Activated CD4-positive, alpha-beta T cell treated with anti-CD3 and anti-CD28 coated beads for 36 hours (primary cell): Measurements from ENCODE around the gene IL36B. TPM values are rescaled to one million over a fixed set of nuclear protein-coding genes. Genes with fewer than 3 reads are reported as not detected.

ENCODE experiments used
- ATAC-seq: fragments of 200-7000 bp; cut with Tn5 transposase; one replicate; pipeline ENCODE4 v1.10.0; 2021; ENCODE audit warnings: mild to moderate bottlenecking, moderate library complexity
- CTCF ChIA-PET: fragments of 350-600 bp; sonication (Branson Sonifier 250); formaldehyde crosslinking; loops from one replicate; lab custom pipeline; 2021; ENCODE audit warnings: antibody characterized with exemption; lab: Charles Lee
- POLR2A ChIA-PET: fragments of 350-600 bp; sonication (Branson Sonifier 250); formaldehyde crosslinking; loops from one replicate; lab custom pipeline; 2021; ENCODE audit warnings: antibody characterized with exemption, inconsistent platforms; lab: Charles Lee
- DNase-seq: peaks from one replicate; pipeline ENCODE4 v3.0.0-alpha.2; 2020
- H3K27ac Mint-ChIP-seq: one replicate; pipeline ENCODE4 v1.8.0; 2021; ENCODE audit warnings: mixed read lengths
- H3K27me3 Mint-ChIP-seq: one replicate; pipeline ENCODE4 v1.8.0; 2021; ENCODE audit warnings: mixed read lengths
- H3K36me3 Mint-ChIP-seq: one replicate; pipeline ENCODE4 v1.8.0; 2021; ENCODE audit warnings: low read depth, mixed read lengths
- H3K4me1 Mint-ChIP-seq: one replicate; pipeline ENCODE4 v1.8.0; 2021; ENCODE audit warnings: mixed read lengths
- H3K4me3 Mint-ChIP-seq: one replicate; pipeline ENCODE4 v1.8.0; 2021; ENCODE audit warnings: mild to moderate bottlenecking, moderate library complexity, mixed read lengths
- H3K9me3 Mint-ChIP-seq: one replicate; pipeline ENCODE4 v1.8.0; 2021; ENCODE audit warnings: low read depth, mixed read lengths
- intact Hi-C, 2 experiments: fragments of 100-400 bp; cut with DNase I in 1 of 2; cut with micrococcal nuclease in 1 of 2; formaldehyde crosslinking; loops; one replicate each; pipeline versions ENCODE4 v1.14.2 to v1.15.1; 2022 to 2024; cut with DNase I, micrococcal nuclease
- total RNA-seq, 2 experiments: library from RNA; stranded (reverse); gene quantifications; one replicate each; pipeline ENCODE4 v1.2.3, GENCODE V29; 2021

IL36B gene
- total RNA-seq, 2 experiments from 2014 or later: not detected

- ATAC-seq (peak; percentile 66), DNase-seq (no peak)
- H3K27me3 Mint-ChIP-seq: no peaks in the 10 kb centered on the region
- peaks cover 9% of the 10 kb centered on the region for H3K4me1 Mint-ChIP-seq
- ChIA-PET POLR2A (no interaction called here), CTCF (interaction anchor here (0.6 to 1.0 kb wide), 3 partner anchors 16 to 303 kb away, joined by 3 to 4 read pairs (median 3); no protein-coding TSS in a partner anchor)
- H3K4me3 Mint-ChIP-seq: no peak overlapping the region
- peaks cover 21% of the 10 kb centered on the region for H3K9me3 Mint-ChIP-seq
- H3K36me3 Mint-ChIP-seq: peaks cover 9% of the 10 kb centered on the region
- no peak overlapping the region for H3K27ac Mint-ChIP-seq
- intact Hi-C loops: no loop called here
Measured at GRCh38 chr2:113054066-113054465, 1.4 kb upstream of the IL36B start.

- intact Hi-C loops: no loop called here
- POLR2A ChIA-PET: no interaction called here
- Mint-ChIP-seq H3K27ac (no peak overlapping the region), H3K4me3 (no peak overlapping the region), H3K27me3 (no peaks in the 10 kb centered on the region), H3K9me3 (peaks cover 21% of the 10 kb centered on the region), H3K36me3 (peaks cover 9% of the 10 kb centered on the region), H3K4me1 (peaks cover 9% of the 10 kb centered on the region)
- DNase-seq (no peak), ATAC-seq (peak; percentile 23)
- CTCF ChIA-PET: interaction anchor here (0.7 to 1.0 kb wide), 2 partner anchors 16 to 303 kb away, joined by 3 to 4 read pairs; no protein-coding TSS in a partner anchor
Measured at GRCh38 chr2:113053666-113054065, 999 bp upstream of the IL36B start.

- no peak overlapping the region for H3K27ac Mint-ChIP-seq
- H3K36me3 Mint-ChIP-seq: peaks cover 9% of the 10 kb centered on the region
- POLR2A ChIA-PET: no interaction called here
- intact Hi-C loops: no loop called here
- CTCF ChIA-PET: interaction anchor here (0.6 to 1.3 kb wide), 4 partner anchors 10 to 265 kb away, joined by 3 to 5 read pairs (median 4); no protein-coding TSS in a partner anchor
- H3K27me3 Mint-ChIP-seq: no peaks in the 10 kb centered on the region
- DNase-seq: peak; percentile 21
- ATAC-seq: no peak
- peaks cover 20% of the 10 kb centered on the region for H3K9me3 Mint-ChIP-seq
- no peak overlapping the region for H3K4me3 Mint-ChIP-seq
- peaks cover 5% of the 10 kb centered on the region for H3K4me1 Mint-ChIP-seq
Measured at GRCh38 chr2:113050921-113051895, 1.5 kb downstream of the IL36B start.

GRCh38 chr2:113046465-113046864 lies 6.2 kb downstream of the IL36B start:
- CTCF ChIA-PET: interaction anchor here (0.6 to 1.1 kb wide), 2 partner anchors 18 to 31 kb away, joined by 3 read pairs; no protein-coding TSS in a partner anchor
- Mint-ChIP-seq H3K27me3 (no peaks in the 10 kb centered on the region), H3K27ac (no peak overlapping the region), H3K9me3 (no peaks in the 10 kb centered on the region), H3K4me1 (no peaks in the 10 kb centered on the region), H3K4me3 (no peak overlapping the region), H3K36me3 (no peaks in the 10 kb centered on the region)
- no peak for DNase-seq
- intact Hi-C loops: no loop called here
- POLR2A ChIA-PET: no interaction called here
- ATAC-seq: no peak

- no peaks in the 10 kb centered on the region for H3K4me1 Mint-ChIP-seq
- intact Hi-C loops: no loop called here
- no peak overlapping the region for H3K27ac Mint-ChIP-seq
- no peak overlapping the region for H3K4me3 Mint-ChIP-seq
- H3K9me3 Mint-ChIP-seq: no peaks in the 10 kb centered on the region
- H3K36me3 Mint-ChIP-seq: no peaks in the 10 kb centered on the region
- no peak for ATAC-seq
- POLR2A ChIA-PET: no interaction called here
- H3K27me3 Mint-ChIP-seq: no peaks in the 10 kb centered on the region
- no peak for DNase-seq
- CTCF ChIA-PET: interaction anchor here (0.7 to 1.3 kb wide), 2 partner anchors 96 to 208 kb away, joined by 3 to 4 read pairs; no protein-coding TSS in a partner anchor
Measured at GRCh38 chr2:113041871-113042270, 10.8 kb downstream of the IL36B start.

- H3K27me3 Mint-ChIP-seq: no peaks in the 10 kb centered on the region
- POLR2A ChIA-PET: no interaction called here
- DNase-seq: no peak
- no peak overlapping the region for H3K4me3 Mint-ChIP-seq
- H3K36me3 Mint-ChIP-seq: no peaks in the 10 kb centered on the region
- intact Hi-C loops: no loop called here
- no peaks in the 10 kb centered on the region for H3K4me1 Mint-ChIP-seq
- H3K9me3 Mint-ChIP-seq: no peaks in the 10 kb centered on the region
- CTCF ChIA-PET: interaction anchor here (0.7 kb wide), 1 partner anchor 38 kb away, joined by 3 read pairs; no protein-coding TSS in a partner anchor
- no peak for ATAC-seq
- H3K27ac Mint-ChIP-seq: no peak overlapping the region
Measured at GRCh38 chr2:113039719-113040118, 12.9 kb downstream of the IL36B start.

- no peak for ATAC-seq
- ChIA-PET CTCF (interaction anchor here (0.7 kb wide), 1 partner anchor 39 kb away, joined by 3 read pairs; no protein-coding TSS in a partner anchor), POLR2A (no interaction called here)
- H3K9me3 Mint-ChIP-seq: no peaks in the 10 kb centered on the region
- no peaks in the 10 kb centered on the region for H3K36me3 Mint-ChIP-seq
- intact Hi-C loops: no loop called here
- no peaks in the 10 kb centered on the region for H3K27me3 Mint-ChIP-seq
- no peak overlapping the region for H3K27ac Mint-ChIP-seq
- H3K4me3 Mint-ChIP-seq: no peak overlapping the region
- no peak for DNase-seq
- H3K4me1 Mint-ChIP-seq: no peaks in the 10 kb centered on the region
Measured at GRCh38 chr2:113039158-113039557, 13.5 kb downstream of the IL36B start.

GRCh38 chr2:113038291-113038690 lies 14.4 kb downstream of the IL36B start:
- CTCF ChIA-PET: interaction anchor here (1.5 kb wide), 1 partner anchor 16 kb away, joined by 3 read pairs; no protein-coding TSS in a partner anchor
- intact Hi-C loops: no loop called here
- Mint-ChIP-seq H3K9me3 (no peaks in the 10 kb centered on the region), H3K4me3 (no peak overlapping the region), H3K27me3 (no peaks in the 10 kb centered on the region), H3K4me1 (no peaks in the 10 kb centered on the region), H3K27ac (no peak overlapping the region), H3K36me3 (no peaks in the 10 kb centered on the region)
- POLR2A ChIA-PET: no interaction called here
- DNase-seq (no peak), ATAC-seq (no peak)

GRCh38 chr2:113036763-113037162 lies 15.9 kb downstream of the IL36B start:
- H3K27ac Mint-ChIP-seq: no peak overlapping the region
- H3K36me3 Mint-ChIP-seq: no peaks in the 10 kb centered on the region
- ChIA-PET CTCF (interaction anchor here (1.1 to 1.5 kb wide), 2 partner anchors 95 to 100 kb away, joined by 4 read pairs; no protein-coding TSS in a partner anchor), POLR2A (no interaction called here)
- H3K4me1 Mint-ChIP-seq: no peaks in the 10 kb centered on the region
- no peaks in the 10 kb centered on the region for H3K9me3 Mint-ChIP-seq
- no peak for ATAC-seq
- intact Hi-C loops: no loop called here
- H3K27me3 Mint-ChIP-seq: no peaks in the 10 kb centered on the region
- no peak overlapping the region for H3K4me3 Mint-ChIP-seq
- no peak for DNase-seq

GRCh38 chr2:113034016-113034415 lies 18.7 kb downstream of the IL36B start:
- Mint-ChIP-seq H3K36me3 (no peaks in the 10 kb centered on the region), H3K4me1 (no peaks in the 10 kb centered on the region), H3K27ac (no peak overlapping the region), H3K9me3 (no peaks in the 10 kb centered on the region), H3K27me3 (peaks cover 5% of the 10 kb centered on the region), H3K4me3 (no peak overlapping the region)
- POLR2A ChIA-PET: no interaction called here
- no peak for DNase-seq
- intact Hi-C loops: no loop called here
- ATAC-seq: no peak
- CTCF ChIA-PET: interaction anchor here (0.5 to 0.7 kb wide), 2 partner anchors 74 to 189 kb away, joined by 3 read pairs; no protein-coding TSS in a partner anchor

GRCh38 chr2:113032737-113033136 lies 19.9 kb downstream of the IL36B start:
- Mint-ChIP-seq H3K9me3 (no peaks in the 10 kb centered on the region), H3K27me3 (peaks cover 5% of the 10 kb centered on the region), H3K27ac (no peak overlapping the region), H3K4me1 (no peaks in the 10 kb centered on the region), H3K4me3 (no peak overlapping the region), H3K36me3 (no peaks in the 10 kb centered on the region)
- DNase-seq (no peak), ATAC-seq (no peak)
- CTCF ChIA-PET: no interaction called here
- POLR2A ChIA-PET: no interaction called here
- intact Hi-C loops: no loop called here
